GM12878 (cell line): ENCODE data around the gene RIMBP2. TPM values are rescaled to one million over a fixed set of nuclear protein-coding genes. Genes with fewer than 3 reads are reported as not detected.

Experiments
- ATAC-seq: fragments of 200-7000 bp; cut with Tn5 transposase; 3 replicates; pipeline ENCODE4 v1.9.1; 2020; ENCODE audit warnings: mild to moderate bottlenecking, moderate library complexity
- BruUV-seq: library from RNA; stranded (reverse); fragments of 400-500 nt; replicated peaks from 2 replicates; lab custom pipeline; 2021; lab: Mats Ljungman, UMichigan
- CTCF ChIA-PET: fragments of 300-600 bp; sonication (Branson Sonifier 250); formaldehyde crosslinking; extraction: SDS; loops from one replicate; lab custom pipeline; 2021; ENCODE audit warnings: inconsistent platforms; lab: Yijun Ruan, JAX
- POLR2A ChIA-PET: fragments of 350-600 bp; formaldehyde crosslinking; extraction: SDS; loops from one replicate; lab custom pipeline; 2021; ENCODE audit warnings: inconsistent platforms; lab: Charles Lee
- RAD21 ChIA-PET: fragments of 300-600 bp; sonication (Branson Sonifier 250); formaldehyde crosslinking; loops from one replicate; lab custom pipeline; 2023; ENCODE audit warnings: antibody characterized with exemption; ENCODE audit not compliant: unreplicated experiment; lab: Charles Lee
- SMC1A ChIA-PET: fragments of 300-600 bp; sonication (Branson Sonifier 250); formaldehyde crosslinking; loops from one replicate; lab custom pipeline; 2023; ENCODE audit not compliant: unreplicated experiment, uncharacterized antibody; lab: Charles Lee
- DNase-seq: peaks from one replicate; pipeline ENCODE4 v3.0.0-alpha.2; 2011; ENCODE audit warnings: low read depth, low spot score
- FAIRE-seq: peaks from 3 replicates; lab custom pipeline; 2011; peaks lifted over from hg19 to GRCh38; lab: Jason Lieb, UNC
- H2AFZ ChIP-seq: 2 replicates; pipeline ENCODE4 v1.6.0; 2011; ENCODE audit warnings: low read depth, low read length, control low read depth; ENCODE audit not compliant: control insufficient read depth
- H3K27ac ChIP-seq: 2 replicates; pipeline ENCODE4 v1.5.1; 2011; ENCODE audit warnings: control low read depth; ENCODE audit not compliant: control insufficient read depth, insufficient read depth
- H3K27me3 ChIP-seq, 2 experiments: replicated peaks in 1 of 2; 2 replicates each; pipeline versions ENCODE4 v1.6.0 to v1.6.1; 2011; ENCODE audit warnings: low read length in 1 of 2; ENCODE audit not compliant: control insufficient read depth in 2 of 2, insufficient read depth in 2 of 2
- H3K36me3 ChIP-seq, 2 experiments: 2 replicates each; pipeline ENCODE4 v1.5.1; 2011; ENCODE audit warnings: low read length in 1 of 2; ENCODE audit not compliant: control insufficient read depth in 2 of 2, insufficient read depth in 2 of 2
- H3K4me1 ChIP-seq: 2 replicates; pipeline ENCODE4 v1.6.1; 2011; ENCODE audit warnings: mild to moderate bottlenecking, low read length, moderate library complexity, mixed read lengths; ENCODE audit not compliant: control insufficient read depth, insufficient read depth
- H3K4me2 ChIP-seq: 2 replicates; pipeline ENCODE4 v1.6.0; 2011; ENCODE audit warnings: control low read depth; ENCODE audit not compliant: control insufficient read depth, insufficient read depth
- H3K4me3 ChIP-seq: fragments of 200-600 bp; sonication (generic); 2 replicates; pipeline ENCODE4 v1.5.1; 2016
- H3K79me2 ChIP-seq: 2 replicates; pipeline ENCODE4 v1.6.0; 2011; ENCODE audit warnings: low read length; ENCODE audit not compliant: control insufficient read depth, insufficient read depth
- H3K9ac ChIP-seq: 2 replicates; pipeline ENCODE4 v1.8.0; 2011; ENCODE audit warnings: low read length, control low read depth, mixed read lengths; ENCODE audit not compliant: control insufficient read depth, insufficient read depth
- H3K9me3 ChIP-seq: replicated peaks from 3 replicates; pipeline ENCODE4 v1.5.1; 2011; ENCODE audit warnings: mild to moderate bottlenecking, low read length; ENCODE audit not compliant: control insufficient read depth, insufficient read depth
- H4K20me1 ChIP-seq: 2 replicates; pipeline ENCODE4 v1.6.0; 2011; ENCODE audit not compliant: control insufficient read depth, insufficient read depth
- BCLAF1 ChIP-seq: fragments of 450-650 bp; IDR thresholded peaks from 2 replicates; pipeline ENCODE4 v1.6.1; 2017; ENCODE audit warnings: antibody characterized with exemption, mild to moderate bottlenecking, moderate library complexity
- BHLHE40 ChIP-seq, 2 experiments: fragments of 450-650 bp in 1 of 2; IDR thresholded peaks; 2 replicates each; pipeline ENCODE4 v1.6.1; 2011 to 2017; ENCODE audit warnings: low read depth in 2 of 2, borderline replicate concordance in 1 of 2, improper control_type of control experiment in 1 of 2, low read length in 1 of 2, mild to moderate bottlenecking in 1 of 2
- EZH2 ChIP-seq: IDR thresholded peaks from 2 replicates; pipeline ENCODE4 v1.6.1; 2012; ENCODE audit warnings: low read depth, mild to moderate bottlenecking, control low read depth, inconsistent platforms, low read length, borderline replicate concordance; ENCODE audit not compliant: control insufficient read depth
- FOXK2 ChIP-seq: fragments of 450-650 bp; IDR thresholded peaks from 2 replicates; pipeline ENCODE4 v1.6.1; 2017; ENCODE audit warnings: mild to moderate bottlenecking, moderate library complexity
- IKZF2 ChIP-seq, 2 experiments: fragments of 450-650 bp; IDR thresholded peaks; 2 replicates each; pipeline ENCODE4 v1.6.1; 2017; ENCODE audit warnings: mild to moderate bottlenecking in 2 of 2, moderate library complexity in 2 of 2
- MEF2A ChIP-seq: IDR thresholded peaks from 2 replicates; pipeline ENCODE4 v1.6.1; 2011; ENCODE audit warnings: low read depth, mild to moderate bottlenecking, low read length, moderate library complexity; ENCODE audit not compliant: insufficient read depth
- MLLT1 ChIP-seq: fragments of 450-650 bp; IDR thresholded peaks from 2 replicates; pipeline ENCODE4 v1.6.1; 2016; ENCODE audit warnings: mild to moderate bottlenecking
- PKNOX1 ChIP-seq: fragments of 450-650 bp; IDR thresholded peaks from 2 replicates; pipeline ENCODE4 v1.6.1; 2016; ENCODE audit warnings: mild to moderate bottlenecking
- SPI1 ChIP-seq: IDR thresholded peaks from 2 replicates; pipeline ENCODE4 v1.6.1; 2011; ENCODE audit warnings: low read depth, mild to moderate bottlenecking, low read length, moderate library complexity, borderline replicate concordance; ENCODE audit not compliant: insufficient read depth
- SUZ12 ChIP-seq: fragments of 200-600 bp; sonication (generic); IDR thresholded peaks from one replicate; pipeline ENCODE4 v1.6.1; 2018; ENCODE audit warnings: antibody characterized with exemption, mild to moderate bottlenecking; ENCODE audit not compliant: unreplicated experiment
- ZBTB40 ChIP-seq: fragments of 450-650 bp; IDR thresholded peaks from 2 replicates; pipeline ENCODE4 v1.6.1; 2016; ENCODE audit warnings: mild to moderate bottlenecking, moderate library complexity, borderline replicate concordance
- ZNF24 ChIP-seq: fragments of 450-650 bp; IDR thresholded peaks from 2 replicates; pipeline ENCODE4 v1.6.1; 2017; ENCODE audit warnings: antibody characterized with exemption, mild to moderate bottlenecking
- ZSCAN29 ChIP-seq: fragments of 450-650 bp; IDR thresholded peaks from 2 replicates; pipeline ENCODE4 v1.6.1; 2017; ENCODE audit warnings: mild to moderate bottlenecking, moderate library complexity
- WGBS: methylation state at CpG from one replicate; pipeline ENCODE4 v1.1.6; 2016; ENCODE audit warnings: low lambda C conversion rate; ENCODE audit not compliant: insufficient replicate concordance, insufficient coverage; ENCODE audit errors: missing lambda C conversion rate; 5-methylcytosine and 5-hydroxymethylcytosine counted together
- in situ Hi-C: fragments of 300-500 bp; cut with MboI; formaldehyde crosslinking; loops from 9 replicates; pipeline ENCODE4 v1.14.3; 2018; ENCODE audit warnings: mixed read lengths
- intact Hi-C: fragments of 100-400 bp; cut with micrococcal nuclease; formaldehyde crosslinking; loops from one replicate; pipeline ENCODE4 v1.14.2; 2022; ENCODE audit not compliant: unreplicated experiment
- polyA plus RNA-seq, 11 experiments: library from polyadenylated mRNA; depleted of rRNA in 4 of 11; unstranded in 6 of 11; stranded (reverse) in 5 of 11; fragments of >200 nt; fragmentation: Nextera tagmentation in 4 of 11; fragmentation: Illumina TruSeq in 1 of 11; extraction: Ambion mirVana in 4 of 11; extraction: Trizol in 1 of 11; gene quantifications; 1 replicate in 1 of 11; 2 replicates in 10 of 11; pipeline versions ENCODE4 v1.2.1 to v1.2.3, GENCODE V29; 2011 to 2016; ENCODE audit warnings: inconsistent platforms in 2 of 11, missing spikeins in 2 of 11, low read depth in 1 of 11
- total RNA-seq, 4 experiments: library from RNA; depleted of rRNA in 3 of 4; stranded (reverse); fragments of >200 nt in 3 of 4; fragmentation: Illumina TruSeq in 1 of 4; extraction: Trizol in 1 of 4; gene quantifications; 2 replicates each; pipeline versions ENCODE4 v1.2.1 to v1.2.3, GENCODE V29; 2013 to 2021

RIMBP2 gene
- total and polyA plus RNA-seq, 10 of the 15 experiments (the other 5 are each of a cell fraction or from before 2014, with no cell fraction given), result 0.04 to 2.9 (median 0.07) TPM; not detected in 1

GRCh38 chr12:130369816-130370215 lies 346.3 kb downstream of the RIMBP2 start:
- Histone ChIP-seq H3K4me1 (no peaks in the 10 kb centered on the region), H3K4me2 (no peak overlapping the region), H3K79me2 (no peaks in the 10 kb centered on the region), H3K27me3 (no peaks in the 10 kb centered on the region), H2AFZ (no peak overlapping the region), H3K9me3 (no peaks in the 10 kb centered on the region; the same call in 2 of the 3 replicates), H4K20me1 (no peaks in the 10 kb centered on the region), H3K27ac (no peak overlapping the region), H3K9ac (no peak overlapping the region), H3K4me3 (no peak overlapping the region), H3K36me3 (no peaks in the 10 kb centered on the region)
- ATAC-seq, result no peak
- in situ Hi-C loops, result no loop called here
- ChIA-PET SMC1A (no interaction called here), CTCF (interaction anchor here (1.1 kb wide), 1 partner anchor 379 kb away, joined by 3 read pairs; no protein-coding TSS in a partner anchor), RAD21 (no interaction called here), POLR2A (no interaction called here)
- intact Hi-C loops, result no loop called here
- BruUV-seq, result no TSS peak
- DNase-seq, result no peak
- 23% methylated on average over 4 of the region's 4 CpGs for WGBS
- FAIRE-seq, result no peak
- no peak for TF ChIP-seq IKZF2 (IDR thresholded peaks at IDR 0.05)
- no peak for TF ChIP-seq ZNF24
- no peak for TF ChIP-seq PKNOX1
- no peak for TF ChIP-seq BHLHE40 (IDR thresholded peaks at IDR 0.05; ENCODE audit: borderline replicate concordance in 1 of 2, low read depth in 2 of 2, low read length in 1 of 2)
- TF ChIP-seq SUZ12, result no peak
- no peak for TF ChIP-seq ZBTB40
- no peak for TF ChIP-seq ZSCAN29
- TF ChIP-seq MLLT1, result no peak
- TF ChIP-seq FOXK2, result no peak
- no peak for TF ChIP-seq BCLAF1
- TF ChIP-seq SPI1, result no peak
- no peak for TF ChIP-seq MEF2A
- no peak for TF ChIP-seq EZH2
